DND-41 (cell line): ENCODE results near the gene TTLL13.

Source experiments
- CTCF ChIP-seq: IDR thresholded peaks from 2 replicates; pipeline ENCODE4 v1.5.1; 2012; ENCODE audit warnings: borderline replicate concordance, low read length, moderate library complexity, mild to moderate bottlenecking; ENCODE audit not compliant: poor library complexity, severe bottlenecking; ENCODE audit errors: extremely low read depth
- EZH2 ChIP-seq: IDR thresholded peaks from 3 replicates; pipeline ENCODE4 v1.6.1; 2012; ENCODE audit warnings: borderline replicate concordance, low read depth, mild to moderate bottlenecking, moderate library complexity, low read length, inconsistent platforms; ENCODE audit not compliant: severe bottlenecking

- TF ChIP-seq CTCF (no peak), EZH2 (no peak)
Measured at GRCh38 chr15:90205886-90206285, 43.5 kb upstream of the TTLL13 start.
